ENCODE measurements around the gene TAC4. TPM values are rescaled to one million over a fixed set of nuclear protein-coding genes. Genes with fewer than 3 reads are reported as not detected.

The TAC4 gene
- total and polyA plus RNA-seq, 3 experiments from 2014 or later, result not detected

- Mint-ChIP-seq H3K27ac (no peak overlapping the region), H3K9me3 (no peaks in the 10 kb centered on the region), H3K36me3 (no peaks in the 10 kb centered on the region), H3K4me1 (peaks cover 4 to 9% (median 6%) of the 10 kb centered on the region in 3 donors), H3K4me3 (no peak overlapping the region), H3K27me3 (peaks cover 9 to 13% of the 10 kb centered on the region in 2 donors)
- no peaks in the 10 kb centered on the region for H3K9me3 ChIP-seq (ENCODE audit: low read length)
- DNase-seq, result no peak
- no peak overlapping the region for H3K4me3 ChIP-seq (ENCODE audit: low read length)
- no peak overlapping the region for H3K27ac ChIP-seq (ENCODE audit: low read depth, low read length)
- no peaks in the 10 kb centered on the region for H3K36me3 ChIP-seq (ENCODE audit: insufficient read depth, low read length)
- ChIA-PET POLR2A (no interaction called here), CTCF (interaction anchor here (1.0 to 6.5 kb wide), 2 partner anchors 137 to 165 kb away, joined by 3 to 96 read pairs; partner anchors contain the start of gene DLX3)
- H3K4me1 ChIP-seq (ENCODE audit: insufficient read depth, low read length), result peaks cover 5% of the 10 kb centered on the region
- no peaks in the 10 kb centered on the region for H3K27me3 ChIP-seq (ENCODE audit: insufficient read depth, low read length, poor library complexity, severe bottlenecking)
Observed at GRCh38 chr17:49859991-49860953, 12.4 kb upstream of the TAC4 start.

GRCh38 chr17:49858796-49859195, 10.9 kb upstream of the TAC4 start:
- Histone ChIP-seq H3K4me3 (ENCODE audit: low read length) (no peak overlapping the region), H3K36me3 (ENCODE audit: insufficient read depth, low read length) (no peaks in the 10 kb centered on the region), H3K27me3 (ENCODE audit: insufficient read depth, low read length, poor library complexity, severe bottlenecking) (no peaks in the 10 kb centered on the region), H3K9me3 (ENCODE audit: low read length) (no peaks in the 10 kb centered on the region), H3K27ac (ENCODE audit: low read depth, low read length) (no peak overlapping the region), H3K4me1 (ENCODE audit: insufficient read depth, low read length) (peaks cover 5% of the 10 kb centered on the region)
- Mint-ChIP-seq H3K27ac (peak overlapping the region in 1 of 8 donors; percentile 20), H3K27me3 (peaks cover 5 to 13% of the 10 kb centered on the region in 2 donors), H3K36me3 (no peaks in the 10 kb centered on the region), H3K4me1 (peaks cover 4 to 9% (median 6%) of the 10 kb centered on the region in 3 donors), H3K4me3 (no peak overlapping the region), H3K9me3 (no peaks in the 10 kb centered on the region)
- ChIA-PET POLR2A (no interaction called here), CTCF (interaction anchor here (6.5 kb wide), 1 partner anchor 138 kb away, joined by 96 read pairs; the partner anchor contains the start of gene DLX3)
- no peak for DNase-seq

GRCh38 chr17:49854126-49854525, 6.3 kb upstream of the TAC4 start:
- DNase-seq, result no peak
- H3K9me3 ChIP-seq (ENCODE audit: low read length), result no peaks in the 10 kb centered on the region
- no peak overlapping the region for H3K27ac ChIP-seq (ENCODE audit: low read depth, low read length)
- Mint-ChIP-seq H3K36me3 (peaks cover 0 to 8% (median 0%) of the 10 kb centered on the region in 3 donors), H3K27me3 (peaks cover 0 to 1% of the 10 kb centered on the region in 2 donors), H3K27ac (peak overlapping the region in 1 of 8 donors; percentile 77), H3K4me1 (peaks cover 16 to 22% (median 22%) of the 10 kb centered on the region in 3 donors), H3K4me3 (peak overlapping the region in 1 of 7 donors; percentile 69), H3K9me3 (no peaks in the 10 kb centered on the region)
- no peak overlapping the region for H3K4me3 ChIP-seq (ENCODE audit: low read length)
- H3K27me3 ChIP-seq (ENCODE audit: insufficient read depth, low read length, poor library complexity, severe bottlenecking), result no peaks in the 10 kb centered on the region
- ChIA-PET CTCF (interaction anchor here (1.2 kb wide), 1 partner anchor 145 kb away, joined by 3 read pairs; no protein-coding TSS in a partner anchor), POLR2A (no interaction called here)
- H3K4me1 ChIP-seq (ENCODE audit: insufficient read depth, low read length), result peaks cover 16% of the 10 kb centered on the region
- no peaks in the 10 kb centered on the region for H3K36me3 ChIP-seq (ENCODE audit: insufficient read depth, low read length)

DNA sequence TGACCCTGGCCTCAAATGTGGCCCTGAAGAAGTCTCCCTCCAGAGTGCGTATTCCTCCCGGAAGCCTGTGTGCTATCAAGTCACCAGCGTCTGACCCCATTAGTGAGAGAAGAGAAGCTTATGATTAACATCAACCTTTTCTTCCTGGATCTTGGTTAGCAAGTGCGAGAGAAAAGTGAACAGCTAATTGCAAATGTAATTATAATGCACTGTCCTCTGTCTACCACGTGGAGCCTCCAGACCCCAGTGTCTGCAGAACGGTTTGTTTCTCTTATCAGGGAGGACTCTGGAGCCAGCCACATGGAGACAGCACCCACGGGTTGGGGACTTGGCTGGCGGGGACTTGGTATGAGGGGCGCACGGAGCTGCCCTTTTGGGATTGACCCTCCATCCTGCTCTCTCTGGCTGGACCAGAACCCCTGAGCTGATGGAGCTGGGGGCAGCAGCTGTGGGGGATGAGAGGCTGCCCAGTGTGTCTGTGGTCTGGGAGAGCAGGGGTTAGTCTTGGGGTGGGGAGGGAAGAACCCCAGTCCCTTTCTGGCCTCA, 5.7 kb upstream of the TAC4 start:
- H3K9me3 Mint-ChIP-seq, result no peaks in the 10 kb centered on the region
- POLR2A ChIA-PET, result no interaction called here

GRCh38 chr17:49851387-49852291, 3.8 kb upstream of the TAC4 start:
- Histone ChIP-seq H3K4me3 (ENCODE audit: low read length) (peak overlapping the region; percentile 83), H3K4me1 (ENCODE audit: insufficient read depth, low read length) (peaks cover 16% of the 10 kb centered on the region), H3K36me3 (ENCODE audit: insufficient read depth, low read length) (no peaks in the 10 kb centered on the region), H3K27me3 (ENCODE audit: insufficient read depth, low read length, poor library complexity, severe bottlenecking) (no peaks in the 10 kb centered on the region), H3K9me3 (ENCODE audit: low read length) (no peaks in the 10 kb centered on the region), H3K27ac (ENCODE audit: low read depth, low read length) (peak overlapping the region; percentile 65)
- ChIA-PET CTCF (interaction anchor here (0.6 to 1.5 kb wide), 5 partner anchors 13 to 156 kb away, joined by 3 to 4 read pairs (median 3); no protein-coding TSS in a partner anchor), POLR2A (no interaction called here)
- Mint-ChIP-seq H3K36me3 (peaks cover 0 to 17% (median 0%) of the 10 kb centered on the region in 3 donors), H3K9me3 (no peaks in the 10 kb centered on the region), H3K27ac (peak overlapping the region; percentile 72 to 99 (median 93)), H3K4me3 (peak overlapping the region; percentile 91 to 96 (median 95)), H3K4me1 (peaks cover 16 to 22% (median 22%) of the 10 kb centered on the region in 3 donors), H3K27me3 (peaks cover 0 to 1% of the 10 kb centered on the region in 2 donors)
- peak; percentile 56 to 73 (median 67) for DNase-seq

More for the DNA sequence above, 5.7 kb upstream of the TAC4 start:
- H3K27ac ChIP-seq (ENCODE audit: low read depth, low read length), result no peak overlapping the region
- CTCF ChIA-PET, result interaction anchor here (1.1 to 1.5 kb wide), 3 partner anchors 142 to 283 kb away, joined by 3 to 4 read pairs (median 3); no protein-coding TSS in a partner anchor
- H3K27me3 ChIP-seq (ENCODE audit: insufficient read depth, low read length, poor library complexity, severe bottlenecking), result no peaks in the 10 kb centered on the region
- H3K36me3 Mint-ChIP-seq, result peaks cover 0 to 8% (median 0%) of the 10 kb centered on the region in 3 donors
- no peak for DNase-seq
- H3K4me3 Mint-ChIP-seq, result peak overlapping the region in 3 of 7 donors; percentile 15 to 69 (median 58)
- no peaks in the 10 kb centered on the region for H3K36me3 ChIP-seq (ENCODE audit: insufficient read depth, low read length)
- peak overlapping the region in 1 of 8 donors; percentile 73 for H3K27ac Mint-ChIP-seq
- peaks cover 0 to 1% of the 10 kb centered on the region in 2 donors for H3K27me3 Mint-ChIP-seq
- peaks cover 16 to 22% (median 22%) of the 10 kb centered on the region in 3 donors for H3K4me1 Mint-ChIP-seq
- H3K4me3 ChIP-seq (ENCODE audit: low read length), result no peak overlapping the region
- peaks cover 16% of the 10 kb centered on the region for H3K4me1 ChIP-seq (ENCODE audit: insufficient read depth, low read length)
- no peaks in the 10 kb centered on the region for H3K9me3 ChIP-seq (ENCODE audit: low read length)

DNA sequence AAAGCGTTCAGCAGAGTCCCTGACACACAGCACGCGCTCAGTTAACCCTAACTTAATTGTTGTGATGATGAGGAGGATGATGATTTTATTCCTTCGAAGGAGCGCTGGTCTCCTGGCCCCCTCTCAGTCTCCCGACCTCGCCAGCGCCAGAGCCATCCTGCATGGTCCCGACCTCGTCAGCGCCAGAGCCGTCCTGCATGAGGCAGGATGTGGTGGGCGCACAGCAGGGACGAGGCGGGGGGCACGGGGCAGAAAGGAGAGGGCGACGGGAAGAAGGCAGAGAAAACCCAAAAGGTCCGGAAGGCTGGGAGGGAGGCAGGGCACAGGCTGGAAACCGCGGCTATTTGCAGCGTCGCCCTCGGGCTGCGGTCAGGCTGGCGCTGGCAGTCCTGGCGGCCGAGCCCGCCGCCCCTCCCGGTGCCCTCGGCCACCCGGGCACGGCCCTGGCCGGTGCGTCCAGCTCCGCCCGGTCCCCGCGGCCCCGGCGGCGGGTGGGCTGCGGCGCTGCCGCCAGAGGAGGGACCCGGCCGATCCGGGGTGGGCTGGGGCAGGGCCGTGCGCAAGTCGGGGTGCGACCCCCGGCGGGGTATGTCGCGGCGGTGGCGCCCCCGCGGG, 3.0 kb upstream of the TAC4 start:
- no peaks in the 10 kb centered on the region for H3K9me3 Mint-ChIP-seq
- H3K9me3 ChIP-seq (ENCODE audit: low read length), result no peaks in the 10 kb centered on the region
- H3K27me3 ChIP-seq (ENCODE audit: insufficient read depth, low read length, poor library complexity, severe bottlenecking), result no peaks in the 10 kb centered on the region
- peaks cover 0 to 23% (median 0%) of the 10 kb centered on the region in 3 donors for H3K36me3 Mint-ChIP-seq
- CTCF ChIA-PET, result interaction anchor here (0.6 to 1.8 kb wide), 3 partner anchors 145 to 155 kb away, joined by 3 to 5 read pairs (median 3); partner anchors contain the start of gene DLX3
- H3K4me1 Mint-ChIP-seq, result peaks cover 16 to 23% (median 22%) of the 10 kb centered on the region in 3 donors
- H3K4me3 ChIP-seq (ENCODE audit: low read length), result no peak overlapping the region
- H3K4me1 ChIP-seq (ENCODE audit: insufficient read depth, low read length), result peaks cover 16% of the 10 kb centered on the region
- H3K27me3 Mint-ChIP-seq, result peaks cover 0 to 1% of the 10 kb centered on the region in 2 donors
- peak overlapping the region; percentile 88 to 96 (median 91) for H3K4me3 Mint-ChIP-seq
- no peaks in the 10 kb centered on the region for H3K36me3 ChIP-seq (ENCODE audit: insufficient read depth, low read length)
- peak overlapping the region; percentile 65 for H3K27ac ChIP-seq (ENCODE audit: low read depth, low read length)
- POLR2A ChIA-PET, result no interaction called here
- DNase-seq, result peak in 2 of 5 donors; percentile 4 to 22
- H3K27ac Mint-ChIP-seq, result peak overlapping the region; percentile 80 to 98 (median 88)

DNA sequence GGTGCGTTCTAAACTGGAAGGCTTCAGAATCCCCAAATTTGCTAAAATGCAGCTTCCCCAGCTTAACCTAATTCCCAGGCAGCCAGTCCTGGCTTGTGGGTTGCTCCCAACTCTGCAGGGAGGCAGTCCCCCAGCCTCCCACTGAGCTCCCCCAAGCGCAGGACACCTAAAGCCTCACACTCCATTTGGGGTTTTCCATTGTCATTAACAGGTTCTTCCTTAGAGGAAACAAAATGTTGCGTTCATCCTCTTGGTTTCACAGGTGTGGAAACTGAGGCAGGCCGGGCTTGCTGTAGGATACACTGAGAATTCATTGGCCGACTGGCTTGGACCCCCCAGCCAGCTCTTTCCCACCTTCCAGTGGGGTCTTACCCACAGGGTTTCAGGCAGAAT, 2.3 kb upstream of the TAC4 start:
- Histone ChIP-seq H3K36me3 (ENCODE audit: insufficient read depth, low read length) (no peaks in the 10 kb centered on the region), H3K9me3 (ENCODE audit: low read length) (no peaks in the 10 kb centered on the region), H3K27me3 (ENCODE audit: insufficient read depth, low read length, poor library complexity, severe bottlenecking) (no peaks in the 10 kb centered on the region), H3K4me3 (ENCODE audit: low read length) (no peak overlapping the region), H3K27ac (ENCODE audit: low read depth, low read length) (no peak overlapping the region), H3K4me1 (ENCODE audit: insufficient read depth, low read length) (peaks cover 21% of the 10 kb centered on the region)
- ChIA-PET POLR2A (interaction anchor here (0.5 to 0.7 kb wide), 3 partner anchors 8 to 142 kb away, joined by 3 to 6 read pairs (median 4); no protein-coding TSS in a partner anchor), CTCF (interaction anchor here (1.0 to 1.8 kb wide), 4 partner anchors 142 to 283 kb away, joined by 4 to 6 read pairs (median 6); partner anchors contain the start of gene DLX3)
- Mint-ChIP-seq H3K27me3 (peaks cover 0 to 1% of the 10 kb centered on the region in 2 donors), H3K4me3 (peak overlapping the region; percentile 81 to 93 (median 90)), H3K27ac (peak overlapping the region; percentile 56 to 90 (median 86)), H3K9me3 (no peaks in the 10 kb centered on the region), H3K36me3 (peaks cover 0 to 28% (median 0%) of the 10 kb centered on the region in 3 donors), H3K4me1 (peaks cover 17 to 24% (median 22%) of the 10 kb centered on the region in 3 donors)
- no peak for DNase-seq

Data from CD8-positive, alpha-beta memory T cell (primary cell).